ENCODE data around the gene WTIP. TPM values are rescaled to one million over a fixed set of nuclear protein-coding genes. Genes with fewer than 3 reads are reported as not detected.
"Not testable (repeated sequence)": the region's sequence is repeated elsewhere in the genome, so short reads cannot be mapped to it uniquely, and the experiment has no call there.

Gene WTIP
- total RNA-seq, 1 donor from 2014 or later: 0.17 TPM

GRCh38 chr19:34504809-34505291, 23.3 kb downstream of the WTIP start:
- Mint-ChIP-seq H3K27me3 (ENCODE audit: unreplicated experiment) (peaks cover 4% of the 10 kb centered on the region), H3K36me3 (ENCODE audit: unreplicated experiment) (no peaks in the 10 kb centered on the region), H3K4me3 (ENCODE audit: unreplicated experiment) (no peak overlapping the region), H3K27ac (ENCODE audit: unreplicated experiment) (no peak overlapping the region), H3K9me3 (ENCODE audit: unreplicated experiment) (peaks cover 4% of the 10 kb centered on the region), H3K4me1 (ENCODE audit: low read depth, unreplicated experiment) (no peaks in the 10 kb centered on the region)
- DNase-seq: no peak
- TF ChIP-seq CTCF (IDR thresholded peaks at IDR 0.05; ENCODE audit: partially characterized antibody, unreplicated experiment): no peak

GRCh38 chr19:34505321-34506025, 23.9 kb downstream of the WTIP start:
- no peak overlapping the region for H3K27ac Mint-ChIP-seq (ENCODE audit: unreplicated experiment)
- peaks cover 4% of the 10 kb centered on the region for H3K9me3 Mint-ChIP-seq (ENCODE audit: unreplicated experiment)
- no peak for DNase-seq
- TF ChIP-seq CTCF (IDR thresholded peaks at IDR 0.05; ENCODE audit: partially characterized antibody, unreplicated experiment): no peak
- H3K36me3 Mint-ChIP-seq (ENCODE audit: unreplicated experiment): no peaks in the 10 kb centered on the region
- H3K4me1 Mint-ChIP-seq (ENCODE audit: low read depth, unreplicated experiment): no peaks in the 10 kb centered on the region
- H3K27me3 Mint-ChIP-seq (ENCODE audit: unreplicated experiment): peaks cover 4% of the 10 kb centered on the region
- no peak overlapping the region for H3K4me3 Mint-ChIP-seq (ENCODE audit: unreplicated experiment)

GRCh38 chr19:34506026-34506370, 24.4 kb downstream of the WTIP start:
- Mint-ChIP-seq H3K4me1 (ENCODE audit: low read depth, unreplicated experiment) (no peaks in the 10 kb centered on the region), H3K4me3 (ENCODE audit: unreplicated experiment) (no peak overlapping the region), H3K27me3 (ENCODE audit: unreplicated experiment) (peaks cover 4% of the 10 kb centered on the region), H3K9me3 (ENCODE audit: unreplicated experiment) (peaks cover 4% of the 10 kb centered on the region), H3K36me3 (ENCODE audit: unreplicated experiment) (peaks cover 4% of the 10 kb centered on the region), H3K27ac (ENCODE audit: unreplicated experiment) (no peak overlapping the region)
- no peak for TF ChIP-seq CTCF (IDR thresholded peaks at IDR 0.05; ENCODE audit: partially characterized antibody, unreplicated experiment)
- no peak for DNase-seq

- Mint-ChIP-seq H3K27ac (ENCODE audit: unreplicated experiment) (no peak overlapping the region), H3K4me3 (ENCODE audit: unreplicated experiment) (no peak overlapping the region), H3K27me3 (ENCODE audit: unreplicated experiment) (peaks cover 6% of the 10 kb centered on the region), H3K9me3 (ENCODE audit: unreplicated experiment) (peaks cover 4% of the 10 kb centered on the region), H3K4me1 (ENCODE audit: low read depth, unreplicated experiment) (no peaks in the 10 kb centered on the region), H3K36me3 (ENCODE audit: unreplicated experiment) (peaks cover 4% of the 10 kb centered on the region)
- DNase-seq: no peak
- TF ChIP-seq CTCF (IDR thresholded peaks at IDR 0.05; ENCODE audit: partially characterized antibody, unreplicated experiment): no peak
These were observed 26.0 kb downstream of the WTIP start for GRCh38 chr19:34507414-34508067.

GRCh38 chr19:34508540-34508939, 27.0 kb downstream of the WTIP start:
- peaks cover 4% of the 10 kb centered on the region for H3K36me3 Mint-ChIP-seq (ENCODE audit: unreplicated experiment)
- TF ChIP-seq CTCF (IDR thresholded peaks at IDR 0.05; ENCODE audit: partially characterized antibody, unreplicated experiment): no peak
- H3K4me1 Mint-ChIP-seq (ENCODE audit: low read depth, unreplicated experiment): no peaks in the 10 kb centered on the region
- H3K4me3 Mint-ChIP-seq (ENCODE audit: unreplicated experiment): no peak overlapping the region
- H3K27me3 Mint-ChIP-seq (ENCODE audit: unreplicated experiment): peaks cover 6% of the 10 kb centered on the region
- H3K9me3 Mint-ChIP-seq (ENCODE audit: unreplicated experiment): peaks cover 4% of the 10 kb centered on the region
- no peak overlapping the region for H3K27ac Mint-ChIP-seq (ENCODE audit: unreplicated experiment)
- no peak for DNase-seq

GRCh38 chr19:34510904-34511303, 29.3 kb downstream of the WTIP start:
- H3K36me3 Mint-ChIP-seq (ENCODE audit: unreplicated experiment); H3K4me1 Mint-ChIP-seq (ENCODE audit: low read depth, unreplicated experiment); H3K9me3 Mint-ChIP-seq (ENCODE audit: unreplicated experiment); H3K27me3 Mint-ChIP-seq (ENCODE audit: unreplicated experiment); H3K27ac Mint-ChIP-seq (ENCODE audit: unreplicated experiment); H3K4me3 Mint-ChIP-seq (ENCODE audit: unreplicated experiment); DNase-seq: not testable (repeated sequence)

All from glutamatergic neuron (in vitro differentiated cells).